GM19324 (cell line): Measurements from ENCODE around the gene USP6NL.
"Not testable (repeated sequence)": the region's sequence is repeated elsewhere in the genome, so short reads cannot be mapped to it uniquely, and the experiment has no call there.

Experiments used
- ATAC-seq: cut with Tn5 transposase; IDR thresholded peaks from one replicate; pipeline ENCODE4 v1.9.1; 2021; ENCODE audit warnings: mild to moderate bottlenecking, moderate library complexity; ENCODE audit not compliant: unreplicated experiment, low FRiP score

USP6NL gene

GRCh38 chr10:11525503-11525902 is 85.9 kb downstream of the USP6NL start:
- ATAC-seq: no peak

GRCh38 chr10:11522821-11523245 is 88.6 kb downstream of the USP6NL start:
- no peak for ATAC-seq

- no peak for ATAC-seq
These were observed 89.6 kb downstream of the USP6NL start for GRCh38 chr10:11521860-11522259.

GRCh38 chr10:11520892-11521291 is 90.6 kb downstream of the USP6NL start:
- ATAC-seq: no peak

- no peak for ATAC-seq
These were observed 94.3 kb downstream of the USP6NL start for GRCh38 chr10:11517150-11517549.

GRCh38 chr10:11516431-11516746 is 95.1 kb downstream of the USP6NL start:
- ATAC-seq: peak; percentile 45

- peak; percentile 16 for ATAC-seq
These were observed 95.6 kb downstream of the USP6NL start for GRCh38 chr10:11515596-11516430.

GRCh38 chr10:11513727-11514126 is 97.7 kb downstream of the USP6NL start:
- ATAC-seq: no peak

GRCh38 chr10:11512596-11512995 is 98.9 kb downstream of the USP6NL start:
- no peak for ATAC-seq

- no peak for ATAC-seq
These were observed 100.1 kb downstream of the USP6NL start for GRCh38 chr10:11511321-11511720.

- ATAC-seq: no peak
These were observed 100.7 kb downstream of the USP6NL start for GRCh38 chr10:11510736-11511135.

GRCh38 chr10:11510281-11510680 is 101.2 kb downstream of the USP6NL start:
- no peak for ATAC-seq

GRCh38 chr10:11509036-11509435 is 102.4 kb downstream of the USP6NL start:
- ATAC-seq: no peak

GRCh38 chr10:11506247-11506789 is 105.1 kb downstream of the USP6NL start:
- no peak for ATAC-seq

- ATAC-seq: no peak
These were observed 105.8 kb downstream of the USP6NL start for GRCh38 chr10:11505639-11506038.

GRCh38 chr10:11504566-11505285 is 106.7 kb downstream of the USP6NL start:
- ATAC-seq: no peak

- no peak for ATAC-seq
These were observed 109.8 kb downstream of the USP6NL start for GRCh38 chr10:11501600-11501999.

- ATAC-seq: peak; percentile 67
These were observed 111.9 kb downstream of the USP6NL start for GRCh38 chr10:11499425-11500071.

- ATAC-seq: no peak
These were observed 113.1 kb downstream of the USP6NL start for GRCh38 chr10:11498399-11498798.

GRCh38 chr10:11494923-11495322 is 116.5 kb downstream of the USP6NL start:
- not testable (repeated sequence) for ATAC-seq

- ATAC-seq: no peak
These were observed 117.8 kb downstream of the USP6NL start for GRCh38 chr10:11493646-11494045.
